ENCODE measurements around the gene CD96. TPM values are rescaled to one million over a fixed set of nuclear protein-coding genes. Genes with fewer than 3 reads are reported as not detected.
"Not testable (repeated sequence)": the region's sequence is repeated elsewhere in the genome, so short reads cannot be mapped to it uniquely, and the experiment has no call there.

CD96 gene
- total and polyA plus RNA-seq, 7 experiments from 2014 or later, result 142 to 309 (median 205) TPM

- H3K4me1 Mint-ChIP-seq, result peaks cover 17 to 51% (median 21%) of the 10 kb centered on the region in 7 donors
- ChIA-PET POLR2A (interaction anchor here (0.5 to 4.0 kb wide), 7 partner anchors 29 to 527 kb away, joined by 3 to 19 read pairs (median 3); no protein-coding TSS in a partner anchor), CTCF (no interaction called here)
- H3K4me1 ChIP-seq (ENCODE audit: control insufficient read depth in 2 of 2, insufficient read depth in 2 of 2, low read length in 2 of 2), result peaks cover 58 to 74% of the 10 kb centered on the region in 2 donors
- intact Hi-C loops (cut with micrococcal nuclease), result loop anchor here (5.0 to 10.0 kb wide), 8 partner anchors 527 to 1738 kb away; partner anchors contain the start of genes ATG3 (in 1 of the 2), BTLA (in 1 of the 2) and SLC35A5 (in 1 of the 2)
- H3K4me3 Mint-ChIP-seq, result peak overlapping the region in 3 of 10 donors; percentile 83 to 98 (median 95)
- H3K27ac ChIP-seq (ENCODE audit: low read depth, low read length), result peak overlapping the region; percentile 94
- peaks cover 9 to 45% (median 16%) of the 10 kb centered on the region in 5 donors for H3K36me3 Mint-ChIP-seq
- H3K27me3 Mint-ChIP-seq, result no peaks in the 10 kb centered on the region
- H3K36me3 ChIP-seq (ENCODE audit: control insufficient read depth in 2 of 3, insufficient read depth in 3 of 3, low read length in 3 of 3), result no peaks in the 10 kb centered on the region
- no peaks in the 10 kb centered on the region for H3K9me3 Mint-ChIP-seq
- H3K9me3 ChIP-seq (ENCODE audit: control insufficient read depth in 2 of 3, low read length in 3 of 3), result no peaks in the 10 kb centered on the region
- ATAC-seq (no peak), DNase-seq (no peak)
- H3K27ac Mint-ChIP-seq, result peak overlapping the region in 3 of 9 donors; percentile 98
- no peaks in the 10 kb centered on the region for H3K27me3 ChIP-seq (ENCODE audit: control insufficient read depth in 2 of 2, insufficient read depth in 2 of 2, low read length in 2 of 2)
- peak overlapping the region; percentile 48 for H3K4me3 ChIP-seq (ENCODE audit: low read length)
These were observed 3.4 kb downstream of the CD96 start for GRCh38 chr3:111545349-111545748.

GRCh38 chr3:111547631-111548030 lies 5.6 kb downstream of the CD96 start:
- DNase-seq (peak in 8 of 9 donors; percentile 44 to 88 (median 82)), ATAC-seq (peak; percentile 89)
- ChIA-PET CTCF (interaction anchor here (0.7 to 1.3 kb wide), 3 partner anchors 9 to 146 kb away, joined by 3 to 4 read pairs (median 4); no protein-coding TSS in a partner anchor), POLR2A (interaction anchor here (0.8 to 4.0 kb wide), 4 partner anchors 14 to 120 kb away, joined by 3 to 19 read pairs (median 4); no protein-coding TSS in a partner anchor)
- H3K4me1 Mint-ChIP-seq, result peaks cover 0 to 34% (median 4%) of the 10 kb centered on the region in 7 donors
- no peak overlapping the region for H3K4me3 Mint-ChIP-seq
- H3K27ac Mint-ChIP-seq, result no peak overlapping the region
- no peaks in the 10 kb centered on the region for H3K9me3 ChIP-seq (ENCODE audit: control insufficient read depth in 2 of 3, low read length in 3 of 3)
- no peaks in the 10 kb centered on the region for H3K36me3 ChIP-seq (ENCODE audit: control insufficient read depth in 2 of 3, insufficient read depth in 3 of 3, low read length in 3 of 3)
- no peaks in the 10 kb centered on the region for H3K27me3 Mint-ChIP-seq
- H3K9me3 Mint-ChIP-seq, result no peaks in the 10 kb centered on the region
- H3K27ac ChIP-seq (ENCODE audit: low read depth, low read length), result peak overlapping the region; percentile 94
- H3K36me3 Mint-ChIP-seq, result peaks cover 9 to 47% (median 16%) of the 10 kb centered on the region in 5 donors
- H3K4me3 ChIP-seq (ENCODE audit: low read length), result peak overlapping the region; percentile 48
- intact Hi-C loops (cut with micrococcal nuclease), result loop anchor here (1.0 to 10.0 kb wide), 13 partner anchors 15 to 1740 kb away; partner anchors contain the start of genes ATG3 (in 1 of the 2), BTLA (in 1 of the 2), NECTIN3 (in 1 of the 2) and SLC35A5 (in 1 of the 2)
- no peaks in the 10 kb centered on the region for H3K27me3 ChIP-seq (ENCODE audit: control insufficient read depth in 2 of 2, insufficient read depth in 2 of 2, low read length in 2 of 2)
- peaks cover 66 to 81% of the 10 kb centered on the region in 2 donors for H3K4me1 ChIP-seq (ENCODE audit: control insufficient read depth in 2 of 2, insufficient read depth in 2 of 2, low read length in 2 of 2)

GRCh38 chr3:111548092-111548491 lies 6.1 kb downstream of the CD96 start:
- no peaks in the 10 kb centered on the region for H3K9me3 Mint-ChIP-seq
- peak; percentile 50 for ATAC-seq

GRCh38 chr3:111548756-111549155 lies 6.8 kb downstream of the CD96 start:
- ChIA-PET CTCF (interaction anchor here (1.2 to 1.3 kb wide), 2 partner anchors 10 to 68 kb away, joined by 4 to 5 read pairs; no protein-coding TSS in a partner anchor), POLR2A (interaction anchor here (1.2 to 4.0 kb wide), 3 partner anchors 15 to 119 kb away, joined by 3 to 19 read pairs (median 4); no protein-coding TSS in a partner anchor)
- peaks cover 0 to 40% (median 9%) of the 10 kb centered on the region in 7 donors for H3K4me1 Mint-ChIP-seq
- peaks cover 72 to 88% of the 10 kb centered on the region in 2 donors for H3K4me1 ChIP-seq (ENCODE audit: control insufficient read depth in 2 of 2, insufficient read depth in 2 of 2, low read length in 2 of 2)
- H3K36me3 Mint-ChIP-seq, result peaks cover 9 to 41% (median 16%) of the 10 kb centered on the region in 5 donors
- no peaks in the 10 kb centered on the region for H3K27me3 Mint-ChIP-seq
- no peaks in the 10 kb centered on the region for H3K36me3 ChIP-seq (ENCODE audit: control insufficient read depth in 2 of 3, insufficient read depth in 3 of 3, low read length in 3 of 3)
- no peaks in the 10 kb centered on the region for H3K27me3 ChIP-seq (ENCODE audit: control insufficient read depth in 2 of 2, insufficient read depth in 2 of 2, low read length in 2 of 2)
- no peak overlapping the region for H3K4me3 Mint-ChIP-seq
- H3K27ac Mint-ChIP-seq, result no peak overlapping the region
- intact Hi-C loops (cut with micrococcal nuclease), result loop anchor here (1.0 to 10.0 kb wide), 10 partner anchors 18 to 1741 kb away; partner anchors contain the start of genes ATG3 (in 1 of the 2), BTLA (in 1 of the 2) and SLC35A5 (in 1 of the 2)
- H3K4me3 ChIP-seq (ENCODE audit: low read length), result peak overlapping the region; percentile 48
- no peaks in the 10 kb centered on the region for H3K9me3 ChIP-seq (ENCODE audit: control insufficient read depth in 2 of 3, low read length in 3 of 3)
- no peak for ATAC-seq
- no peaks in the 10 kb centered on the region for H3K9me3 Mint-ChIP-seq
- H3K27ac ChIP-seq (ENCODE audit: low read depth, low read length), result peak overlapping the region; percentile 94
- no peak for DNase-seq

More at GRCh38 chr3:111548092-111548491, 6.1 kb downstream of the CD96 start:
- ChIA-PET POLR2A (interaction anchor here (0.8 to 4.0 kb wide), 4 partner anchors 14 to 120 kb away, joined by 3 to 19 read pairs (median 4); no protein-coding TSS in a partner anchor), CTCF (interaction anchor here (0.7 to 1.3 kb wide), 2 partner anchors 9 to 15 kb away, joined by 4 read pairs; no protein-coding TSS in a partner anchor)
- Mint-ChIP-seq H3K4me3 (no peak overlapping the region), H3K36me3 (peaks cover 9 to 45% (median 16%) of the 10 kb centered on the region in 5 donors), H3K27ac (no peak overlapping the region), H3K27me3 (no peaks in the 10 kb centered on the region), H3K4me1 (peaks cover 0 to 36% (median 4%) of the 10 kb centered on the region in 7 donors)
- peak in 1 of 9 donors; percentile 33 for DNase-seq
- Histone ChIP-seq H3K9me3 (ENCODE audit: control insufficient read depth in 2 of 3, low read length in 3 of 3) (no peaks in the 10 kb centered on the region), H3K27ac (ENCODE audit: low read depth, low read length) (peak overlapping the region; percentile 94), H3K4me1 (ENCODE audit: control insufficient read depth in 2 of 2, insufficient read depth in 2 of 2, low read length in 2 of 2) (peaks cover 66 to 82% of the 10 kb centered on the region in 2 donors), H3K27me3 (ENCODE audit: control insufficient read depth in 2 of 2, insufficient read depth in 2 of 2, low read length in 2 of 2) (no peaks in the 10 kb centered on the region), H3K36me3 (ENCODE audit: control insufficient read depth in 2 of 3, insufficient read depth in 3 of 3, low read length in 3 of 3) (no peaks in the 10 kb centered on the region), H3K4me3 (ENCODE audit: low read length) (peak overlapping the region; percentile 48)
- intact Hi-C loops (cut with micrococcal nuclease), result loop anchor here (1.0 to 10.0 kb wide), 10 partner anchors 19 to 1741 kb away; partner anchors contain the start of genes ATG3 (in 1 of the 2), BTLA (in 1 of the 2) and SLC35A5 (in 1 of the 2)

- peaks cover 30 to 52% (median 49%) of the 10 kb centered on the region in 7 donors for H3K4me1 Mint-ChIP-seq
- H3K36me3 ChIP-seq (ENCODE audit: control insufficient read depth in 2 of 3, insufficient read depth in 3 of 3, low read length in 3 of 3); H3K27ac ChIP-seq (ENCODE audit: low read depth, low read length); H3K27me3 ChIP-seq (ENCODE audit: control insufficient read depth in 2 of 2, insufficient read depth in 2 of 2, low read length in 2 of 2); CTCF ChIA-PET; H3K4me1 ChIP-seq (ENCODE audit: control insufficient read depth in 2 of 2, insufficient read depth in 2 of 2, low read length in 2 of 2); DNase-seq; ATAC-seq; H3K9me3 Mint-ChIP-seq; H3K27me3 Mint-ChIP-seq; H3K4me3 ChIP-seq (ENCODE audit: low read length); POLR2A ChIA-PET; H3K9me3 ChIP-seq (ENCODE audit: control insufficient read depth in 2 of 3, low read length in 3 of 3): not testable (repeated sequence)
- intact Hi-C loops (cut with micrococcal nuclease), result loop anchor here in 1 of 2 donors (2.0 kb wide), 1 partner anchor 15 kb away; no protein-coding TSS in a partner anchor
- H3K27ac Mint-ChIP-seq, result peak overlapping the region in 2 of 9 donors; percentile 13 to 50
- peak overlapping the region in 1 of 10 donors; percentile 62 for H3K4me3 Mint-ChIP-seq
- peaks cover 0 to 20% (median 14%) of the 10 kb centered on the region in 5 donors for H3K36me3 Mint-ChIP-seq
These were observed 19.9 kb downstream of the CD96 start for GRCh38 chr3:111561902-111562301.

- H3K9me3 ChIP-seq (ENCODE audit: control insufficient read depth in 2 of 3, low read length in 3 of 3), result no peaks in the 10 kb centered on the region
- Mint-ChIP-seq H3K27me3 (no peaks in the 10 kb centered on the region), H3K36me3 (peaks cover 6 to 56% (median 34%) of the 10 kb centered on the region in 5 donors), H3K9me3 (peaks cover 0 to 2% (median 0%) of the 10 kb centered on the region in 11 donors), H3K4me3 (no peak overlapping the region), H3K4me1 (peaks cover 44 to 80% (median 77%) of the 10 kb centered on the region in 7 donors), H3K27ac (peak overlapping the region in 5 of 9 donors; percentile 4 to 70 (median 46))
- intact Hi-C loops (cut with micrococcal nuclease), result loop anchor here in 1 of 2 donors (2.0 kb wide), 1 partner anchor 18 kb away; no protein-coding TSS in a partner anchor
- peaks cover 4 to 23% of the 10 kb centered on the region in 2 donors for H3K4me1 ChIP-seq (ENCODE audit: control insufficient read depth in 2 of 2, insufficient read depth in 2 of 2, low read length in 2 of 2)
- no peak overlapping the region for H3K27ac ChIP-seq (ENCODE audit: low read depth, low read length)
- DNase-seq, result no peak
- peaks cover 0 to 31% (median 0%) of the 10 kb centered on the region in 3 experiments for H3K36me3 ChIP-seq (ENCODE audit: control insufficient read depth in 2 of 3, insufficient read depth in 3 of 3, low read length in 3 of 3)
- H3K4me3 ChIP-seq (ENCODE audit: low read length), result no peak overlapping the region
- ChIA-PET CTCF (no interaction called here), POLR2A (no interaction called here)
- ATAC-seq, result no peak
- no peaks in the 10 kb centered on the region for H3K27me3 ChIP-seq (ENCODE audit: control insufficient read depth in 2 of 2, insufficient read depth in 2 of 2, low read length in 2 of 2)
These were observed 24.8 kb downstream of the CD96 start for GRCh38 chr3:111566844-111567243.

All from naive thymus-derived CD4-positive, alpha-beta T cell (primary cell).